Measurements from ENCODE around the gene EGFR.

Gene EGFR

DNA sequence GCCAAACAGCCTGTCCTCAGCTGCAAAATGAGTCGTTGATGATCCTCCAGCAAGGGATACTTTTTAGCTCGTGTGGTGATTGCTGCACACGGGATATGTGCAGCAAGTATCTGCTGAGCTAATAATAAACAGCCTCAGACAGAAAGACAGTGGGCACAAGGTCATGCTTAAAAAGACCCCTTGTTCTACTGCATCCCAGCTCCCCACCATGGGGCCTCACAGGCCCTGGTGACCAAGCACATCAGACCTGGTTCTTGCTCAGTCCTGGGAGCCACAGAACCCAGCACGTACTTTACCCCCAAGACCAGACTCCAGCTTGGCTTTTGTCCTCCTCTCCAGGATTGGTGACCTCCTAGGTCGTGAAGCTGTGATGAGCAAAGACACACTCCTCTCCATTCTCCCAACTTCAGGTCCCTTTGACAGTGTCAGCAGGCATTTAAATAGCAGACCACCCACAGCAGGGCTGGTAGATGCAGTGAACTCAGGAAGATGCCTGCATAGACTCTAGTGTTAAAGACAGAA is 50.5 kb downstream of the EGFR start:
- TF ChIP-seq TAF1 (IDR thresholded peaks at IDR 0.05; ENCODE audit: borderline replicate concordance, insufficient read depth, low read length): no peak
- TF ChIP-seq FOXP2 (optimal IDR thresholded peaks at IDR 0.05; ENCODE audit: borderline replicate concordance, extremely low read depth, extremely low read length, insufficient read depth): no peak
- TF ChIP-seq POLR2AphosphoS5 (IDR thresholded peaks at IDR 0.05; ENCODE audit: low read depth, low read length): no peak
- TF ChIP-seq SIN3A (IDR thresholded peaks at IDR 0.05; ENCODE audit: borderline replicate concordance, insufficient read depth, low read length): no peak
- TF ChIP-seq, protein P1, sequence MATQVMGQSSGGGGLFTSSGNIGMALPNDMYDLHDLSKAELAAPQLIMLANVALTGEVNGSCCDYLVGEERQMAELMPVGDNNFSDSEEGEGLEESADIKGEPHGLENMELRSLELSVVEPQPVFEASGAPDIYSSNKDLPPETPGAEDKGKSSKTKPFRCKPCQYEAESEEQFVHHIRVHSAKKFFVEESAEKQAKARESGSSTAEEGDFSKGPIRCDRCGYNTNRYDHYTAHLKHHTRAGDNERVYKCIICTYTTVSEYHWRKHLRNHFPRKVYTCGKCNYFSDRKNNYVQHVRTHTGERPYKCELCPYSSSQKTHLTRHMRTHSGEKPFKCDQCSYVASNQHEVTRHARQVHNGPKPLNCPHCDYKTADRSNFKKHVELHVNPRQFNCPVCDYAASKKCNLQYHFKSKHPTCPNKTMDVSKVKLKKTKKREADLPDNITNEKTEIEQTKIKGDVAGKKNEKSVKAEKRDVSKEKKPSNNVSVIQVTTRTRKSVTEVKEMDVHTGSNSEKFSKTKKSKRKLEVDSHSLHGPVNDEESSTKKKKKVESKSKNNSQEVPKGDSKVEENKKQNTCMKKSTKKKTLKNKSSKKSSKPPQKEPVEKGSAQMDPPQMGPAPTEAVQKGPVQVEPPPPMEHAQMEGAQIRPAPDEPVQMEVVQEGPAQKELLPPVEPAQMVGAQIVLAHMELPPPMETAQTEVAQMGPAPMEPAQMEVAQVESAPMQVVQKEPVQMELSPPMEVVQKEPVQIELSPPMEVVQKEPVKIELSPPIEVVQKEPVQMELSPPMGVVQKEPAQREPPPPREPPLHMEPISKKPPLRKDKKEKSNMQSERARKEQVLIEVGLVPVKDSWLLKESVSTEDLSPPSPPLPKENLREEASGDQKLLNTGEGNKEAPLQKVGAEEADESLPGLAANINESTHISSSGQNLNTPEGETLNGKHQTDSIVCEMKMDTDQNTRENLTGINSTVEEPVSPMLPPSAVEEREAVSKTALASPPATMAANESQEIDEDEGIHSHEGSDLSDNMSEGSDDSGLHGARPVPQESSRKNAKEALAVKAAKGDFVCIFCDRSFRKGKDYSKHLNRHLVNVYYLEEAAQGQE (IDR thresholded peaks at IDR 0.05; ENCODE audit: insufficient read depth in 1 of 2, low read depth in 2 of 2, low read length in 2 of 2): no peak

DNA sequence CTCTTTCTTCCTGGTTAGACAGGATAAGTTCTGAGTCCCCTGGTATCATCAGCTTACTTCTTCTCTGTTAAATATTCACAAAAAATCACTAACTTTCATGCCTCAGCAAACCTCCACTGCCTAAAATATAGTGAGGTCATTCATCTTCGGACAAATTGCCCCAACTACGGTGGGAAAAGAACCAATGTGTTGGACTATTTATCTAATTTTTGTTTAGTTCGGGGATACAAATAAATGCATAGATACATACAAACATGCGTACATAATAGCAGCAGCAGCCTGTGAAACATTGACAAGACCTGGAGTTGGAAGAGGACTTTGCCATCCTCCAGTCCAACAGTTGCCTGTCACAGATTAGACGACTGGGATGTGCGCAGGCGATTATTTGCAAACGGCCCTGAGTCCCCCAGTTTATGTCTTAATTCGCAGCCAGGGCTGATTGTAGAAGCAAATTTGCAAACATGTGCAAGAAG is 51.5 kb downstream of the EGFR start:
- TF ChIP-seq POLR2AphosphoS5 (IDR thresholded peaks at IDR 0.05; ENCODE audit: low read depth, low read length) (no peak), TAF1 (IDR thresholded peaks at IDR 0.05; ENCODE audit: borderline replicate concordance, insufficient read depth, low read length) (no peak), FOXP2 (optimal IDR thresholded peaks at IDR 0.05; ENCODE audit: borderline replicate concordance, extremely low read depth, extremely low read length, insufficient read depth) (no peak), SIN3A (IDR thresholded peaks at IDR 0.05; ENCODE audit: borderline replicate concordance, insufficient read depth, low read length) (no peak)
- TF ChIP-seq, protein P1 (IDR thresholded peaks at IDR 0.05; ENCODE audit: insufficient read depth in 1 of 2, low read depth in 2 of 2, low read length in 2 of 2): no peak

GRCh38 chr7:55070854-55071253 is 52.0 kb downstream of the EGFR start:
- TF ChIP-seq FOXP2 (optimal IDR thresholded peaks at IDR 0.05; ENCODE audit: borderline replicate concordance, extremely low read depth, extremely low read length, insufficient read depth) (no peak), TAF1 (IDR thresholded peaks at IDR 0.05; ENCODE audit: borderline replicate concordance, insufficient read depth, low read length) (no peak), POLR2AphosphoS5 (IDR thresholded peaks at IDR 0.05; ENCODE audit: low read depth, low read length) (no peak), SIN3A (IDR thresholded peaks at IDR 0.05; ENCODE audit: borderline replicate concordance, insufficient read depth, low read length) (no peak)
- TF ChIP-seq, protein P1 (IDR thresholded peaks at IDR 0.05; ENCODE audit: insufficient read depth in 1 of 2, low read depth in 2 of 2, low read length in 2 of 2): no peak

GRCh38 chr7:55071411-55072175 is 52.8 kb downstream of the EGFR start:
- TF ChIP-seq TAF1 (IDR thresholded peaks at IDR 0.05; ENCODE audit: borderline replicate concordance, insufficient read depth, low read length) (no peak), SIN3A (IDR thresholded peaks at IDR 0.05; ENCODE audit: borderline replicate concordance, insufficient read depth, low read length) (no peak), FOXP2 (optimal IDR thresholded peaks at IDR 0.05; ENCODE audit: borderline replicate concordance, extremely low read depth, extremely low read length, insufficient read depth) (no peak), POLR2AphosphoS5 (IDR thresholded peaks at IDR 0.05; ENCODE audit: low read depth, low read length) (no peak)
- TF ChIP-seq, protein P1 (IDR thresholded peaks at IDR 0.05; ENCODE audit: insufficient read depth in 1 of 2, low read depth in 2 of 2, low read length in 2 of 2): no peak

All from PFSK-1 (cell line).